ENCODE data around the gene ADORA1. TPM values are rescaled to one million over a fixed set of nuclear protein-coding genes. Genes with fewer than 3 reads are reported as not detected.

The ADORA1 gene
- total and polyA plus RNA-seq, 2 of the 4 experiments (the other 2 are of a cell fraction), result 0.36 to 0.56 TPM

DNA sequence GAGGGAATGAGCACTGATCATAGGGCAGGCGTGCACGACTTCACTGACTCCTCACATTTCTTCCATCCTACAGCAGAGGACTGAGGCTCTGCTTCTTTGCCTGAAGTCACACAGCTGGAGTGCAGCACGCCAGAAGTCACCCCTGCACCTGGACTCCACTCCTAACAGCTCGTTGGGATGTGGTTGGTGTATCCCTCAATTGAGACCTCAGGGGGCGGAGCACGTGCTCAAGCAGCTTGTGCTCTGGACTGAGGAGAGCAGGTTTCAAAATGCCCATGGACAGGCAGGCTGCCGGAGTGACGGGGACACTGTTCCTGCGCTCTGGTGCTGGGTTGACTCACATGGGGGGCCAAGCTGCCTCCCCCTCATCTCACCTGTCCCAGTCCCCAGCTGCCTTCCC is 88.0 kb downstream of the ADORA1 start:
- intact Hi-C loops (cut with micrococcal nuclease) (no loop called here), in situ Hi-C loops (cut with MboI; ENCODE audit: low sequenced_read_pairs) (loop anchor here (5.0 kb wide), 1 partner anchor 178 kb away; no protein-coding TSS in a partner anchor), dilution Hi-C loops (cut with HindIII; ENCODE audit: low sequenced_read_pairs, unreplicated experiment) (no loop called here)
- Histone ChIP-seq H2BK20ac (ENCODE audit: low read depth, low read length) (no peak overlapping the region), H3K9ac (ENCODE audit: low read depth, low read length) (no peak overlapping the region), H2BK120ac (ENCODE audit: low read depth, low read length) (no peak overlapping the region), H3K9me3 (ENCODE audit: control insufficient read depth, insufficient read depth, low read length) (no peaks in the 10 kb centered on the region), H3K4ac (ENCODE audit: low read depth, low read length) (no peak overlapping the region), H4K8ac (ENCODE audit: low read depth in 2 of 2, low read length in 2 of 2) (no peak overlapping the region), H2AFZ (replicated peaks; ENCODE audit: low read length, poor library complexity) (no peak overlapping the region), H3K9me1 (ENCODE audit: insufficient read depth, low read length) (no peaks in the 10 kb centered on the region), H4K5ac (ENCODE audit: low read depth, low read length) (no peak overlapping the region), H3K14ac (replicated peaks; ENCODE audit: low read depth, low read length) (no peak overlapping the region), H3K56ac (ENCODE audit: extremely low read depth, insufficient read depth, low read length) (no peak overlapping the region), H2AK5ac (ENCODE audit: low read depth, low read length) (peak overlapping the region; percentile 20; the same call in 1 of the 2 replicates), H3K27me3 (ENCODE audit: control insufficient read depth, insufficient read depth, low read length) (peaks cover 36% of the 10 kb centered on the region), H3K4me2 (ENCODE audit: low read depth, low read length) (no peak overlapping the region), H2BK15ac (ENCODE audit: low read depth, low read length) (no peak overlapping the region), H3K4me3 (ENCODE audit: insufficient read depth, low read depth, low read length) (no peak overlapping the region), H3K36me3 (ENCODE audit: control insufficient read depth, insufficient read depth, low read length) (no peaks in the 10 kb centered on the region), H3K23ac (ENCODE audit: low read depth, low read length) (no peak overlapping the region), H4K20me1 (ENCODE audit: insufficient read depth, low read length) (no peaks in the 10 kb centered on the region; the same call in 1 of the 2 replicates), H3K18ac (ENCODE audit: low read depth, low read length) (no peak overlapping the region), H4K91ac (ENCODE audit: insufficient read depth, low read depth, low read length) (no peak overlapping the region), H3K4me1 (ENCODE audit: control insufficient read depth, insufficient read depth, low read length) (no peaks in the 10 kb centered on the region), H2AK9ac (replicated peaks; ENCODE audit: low read depth, low read length, poor library complexity) (no peak overlapping the region), H3K27ac (ENCODE audit: insufficient read depth, low read length) (no peak overlapping the region), H3K79me1 (ENCODE audit: low read depth in 1 of 2, low read length in 2 of 2) (no peaks in the 10 kb centered on the region), H2BK5ac (ENCODE audit: low read depth, low read length, poor library complexity, severe bottlenecking) (no peak overlapping the region)
- no peak for DNase-seq
- TF ChIP-seq CHD1 (IDR thresholded peaks at IDR 0.05; ENCODE audit: low read depth, low read length) (no peak), RAD21 (IDR thresholded peaks at IDR 0.05; ENCODE audit: low read length) (no peak), BHLHE40 (IDR thresholded peaks at IDR 0.05; ENCODE audit: low read depth, low read length) (no peak), MAZ (IDR thresholded peaks at IDR 0.05; ENCODE audit: borderline replicate concordance, low read depth, low read length) (no peak), POLR2A (IDR thresholded peaks at IDR 0.05; ENCODE audit: low read depth, low read length) (no peak), NFE2L2 (IDR thresholded peaks at IDR 0.05; ENCODE audit: low read depth, low read length) (no peak), RFX5 (IDR thresholded peaks at IDR 0.05; ENCODE audit: low read depth, low read length) (no peak), SMC3 (IDR thresholded peaks at IDR 0.05; ENCODE audit: low read depth, low read length) (no peak), MAFK (IDR thresholded peaks at IDR 0.05; ENCODE audit: low read depth, low read length) (no peak), RCOR1 (IDR thresholded peaks at IDR 0.05; ENCODE audit: insufficient replicate concordance, low read length) (no peak), CEBPB (IDR thresholded peaks at IDR 0.05; ENCODE audit: low read depth, low read length) (no peak), FOS (IDR thresholded peaks at IDR 0.05; ENCODE audit: low read depth, low read length) (no peak)
- TF ChIP-seq, protein P1, sequence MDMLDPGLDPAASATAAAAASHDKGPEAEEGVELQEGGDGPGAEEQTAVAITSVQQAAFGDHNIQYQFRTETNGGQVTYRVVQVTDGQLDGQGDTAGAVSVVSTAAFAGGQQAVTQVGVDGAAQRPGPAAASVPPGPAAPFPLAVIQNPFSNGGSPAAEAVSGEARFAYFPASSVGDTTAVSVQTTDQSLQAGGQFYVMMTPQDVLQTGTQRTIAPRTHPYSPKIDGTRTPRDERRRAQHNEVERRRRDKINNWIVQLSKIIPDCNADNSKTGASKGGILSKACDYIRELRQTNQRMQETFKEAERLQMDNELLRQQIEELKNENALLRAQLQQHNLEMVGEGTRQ (IDR thresholded peaks at IDR 0.05; ENCODE audit: low read depth, low read length), result no peak
- TF ChIP-seq, protein P2, sequence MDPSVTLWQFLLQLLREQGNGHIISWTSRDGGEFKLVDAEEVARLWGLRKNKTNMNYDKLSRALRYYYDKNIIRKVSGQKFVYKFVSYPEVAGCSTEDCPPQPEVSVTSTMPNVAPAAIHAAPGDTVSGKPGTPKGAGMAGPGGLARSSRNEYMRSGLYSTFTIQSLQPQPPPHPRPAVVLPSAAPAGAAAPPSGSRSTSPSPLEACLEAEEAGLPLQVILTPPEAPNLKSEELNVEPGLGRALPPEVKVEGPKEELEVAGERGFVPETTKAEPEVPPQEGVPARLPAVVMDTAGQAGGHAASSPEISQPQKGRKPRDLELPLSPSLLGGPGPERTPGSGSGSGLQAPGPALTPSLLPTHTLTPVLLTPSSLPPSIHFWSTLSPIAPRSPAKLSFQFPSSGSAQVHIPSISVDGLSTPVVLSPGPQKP (IDR thresholded peaks at IDR 0.05; ENCODE audit: borderline replicate concordance, low read depth, low read length), result no peak
- TF ChIP-seq, protein P3, sequence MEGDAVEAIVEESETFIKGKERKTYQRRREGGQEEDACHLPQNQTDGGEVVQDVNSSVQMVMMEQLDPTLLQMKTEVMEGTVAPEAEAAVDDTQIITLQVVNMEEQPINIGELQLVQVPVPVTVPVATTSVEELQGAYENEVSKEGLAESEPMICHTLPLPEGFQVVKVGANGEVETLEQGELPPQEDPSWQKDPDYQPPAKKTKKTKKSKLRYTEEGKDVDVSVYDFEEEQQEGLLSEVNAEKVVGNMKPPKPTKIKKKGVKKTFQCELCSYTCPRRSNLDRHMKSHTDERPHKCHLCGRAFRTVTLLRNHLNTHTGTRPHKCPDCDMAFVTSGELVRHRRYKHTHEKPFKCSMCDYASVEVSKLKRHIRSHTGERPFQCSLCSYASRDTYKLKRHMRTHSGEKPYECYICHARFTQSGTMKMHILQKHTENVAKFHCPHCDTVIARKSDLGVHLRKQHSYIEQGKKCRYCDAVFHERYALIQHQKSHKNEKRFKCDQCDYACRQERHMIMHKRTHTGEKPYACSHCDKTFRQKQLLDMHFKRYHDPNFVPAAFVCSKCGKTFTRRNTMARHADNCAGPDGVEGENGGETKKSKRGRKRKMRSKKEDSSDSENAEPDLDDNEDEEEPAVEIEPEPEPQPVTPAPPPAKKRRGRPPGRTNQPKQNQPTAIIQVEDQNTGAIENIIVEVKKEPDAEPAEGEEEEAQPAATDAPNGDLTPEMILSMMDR (conservative IDR thresholded peaks at IDR 0.05; ENCODE audit: low read depth, low read length), result no peak
- no peak for ATAC-seq (ENCODE audit: low read depth)
- ChIA-PET POLR2A (ENCODE audit: unreplicated experiment) (interaction anchor here (0.6 kb wide), 1 partner anchor 26 kb away, joined by 9 read pairs; no protein-coding TSS in a partner anchor), CTCF (interaction anchor here (0.9 to 3.6 kb wide), 9 partner anchors 12 to 177 kb away, joined by 3 to 49 read pairs (median 5); partner anchors contain the start of gene ADORA1)
- 40% methylated on average over 1 of the region's 9 CpGs; no CpG with 5 or more reads in 1 of the 2 experiments for WGBS, 2 experiments (ENCODE audit: extremely low coverage in 2 of 2, insufficient read length in 1 of 2)
- no TSS peak for BruUV-seq (replicated peaks)

Measured in IMR-90 (cell line).